HG03097 (cell line): ENCODE data around the gene BRAF.
"Not testable (repeated sequence)": the region's sequence is repeated elsewhere in the genome, so short reads cannot be mapped to it uniquely, and the experiment has no call there.

Experiments
- ATAC-seq: cut with Tn5 transposase; IDR thresholded peaks from one replicate; pipeline ENCODE4 v1.9.1; 2021; ENCODE audit not compliant: unreplicated experiment, low FRiP score

Gene BRAF

DNA sequence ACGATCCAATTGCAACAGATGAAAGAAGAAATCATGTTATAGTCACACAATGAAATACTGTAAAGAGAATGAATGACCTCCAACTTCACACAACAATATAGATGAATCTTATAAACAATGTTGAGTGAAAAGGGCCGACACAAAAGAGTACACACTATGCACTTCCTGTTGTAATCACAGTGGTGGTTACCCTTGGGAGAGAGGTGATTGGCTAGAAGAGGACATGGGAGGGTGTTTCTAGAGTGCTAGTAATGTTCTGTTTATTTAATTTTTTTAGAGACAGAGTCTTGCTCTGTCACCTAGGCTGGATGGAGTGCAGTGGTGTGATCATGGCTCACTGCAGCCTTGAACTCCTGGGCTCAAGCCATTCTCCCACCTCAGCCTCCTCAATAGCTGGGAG, 145.8 kb downstream of the BRAF start:
- ATAC-seq, result no peak

- ATAC-seq, result no peak
Observed at GRCh38 chr7:140778568-140778967, 146.2 kb downstream of the BRAF start.

- ATAC-seq, result no peak
Observed at GRCh38 chr7:140774371-140774770, 150.4 kb downstream of the BRAF start.

DNA sequence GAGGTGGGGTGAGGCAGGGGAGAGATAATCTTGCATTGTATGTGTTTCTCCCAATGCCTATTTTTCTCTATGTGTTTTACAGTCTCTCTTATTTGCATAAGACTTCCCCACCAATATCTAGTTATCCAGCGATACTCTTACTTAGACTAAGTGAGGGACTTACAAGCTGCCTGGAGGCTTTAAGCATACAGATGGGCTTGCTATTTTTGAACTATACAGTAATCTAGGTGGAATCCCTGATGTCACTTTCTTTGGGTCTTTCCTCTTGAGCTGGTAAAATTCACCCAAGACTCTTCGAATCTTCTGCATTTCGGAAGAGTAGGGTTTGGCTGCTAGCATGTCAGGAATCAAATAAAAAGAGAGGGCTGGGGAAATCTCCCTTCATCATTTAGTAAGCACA, 151.6 kb downstream of the BRAF start:
- ATAC-seq, result no peak

DNA sequence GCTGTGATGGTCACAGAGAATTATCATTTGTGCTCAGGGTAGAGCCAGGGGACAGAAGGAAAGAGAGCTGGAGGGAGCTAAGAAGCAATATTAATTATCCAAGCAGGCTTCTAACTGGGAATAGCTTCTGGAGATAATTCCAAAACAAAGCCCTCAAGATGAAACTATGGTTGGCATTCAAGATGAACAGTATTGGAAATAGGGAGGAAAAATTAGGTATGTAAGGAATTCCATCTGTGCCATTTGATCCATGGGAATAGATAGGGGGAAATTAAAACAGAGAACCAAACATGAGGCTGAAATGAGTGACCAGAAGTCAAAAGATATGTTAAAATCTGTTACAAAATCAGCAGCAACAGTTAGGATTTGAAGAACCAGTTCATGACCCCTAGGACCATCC, 152.9 kb downstream of the BRAF start:
- ATAC-seq, result no peak

GRCh38 chr7:140769852-140770251, 154.9 kb downstream of the BRAF start:
- ATAC-seq, result no peak

DNA sequence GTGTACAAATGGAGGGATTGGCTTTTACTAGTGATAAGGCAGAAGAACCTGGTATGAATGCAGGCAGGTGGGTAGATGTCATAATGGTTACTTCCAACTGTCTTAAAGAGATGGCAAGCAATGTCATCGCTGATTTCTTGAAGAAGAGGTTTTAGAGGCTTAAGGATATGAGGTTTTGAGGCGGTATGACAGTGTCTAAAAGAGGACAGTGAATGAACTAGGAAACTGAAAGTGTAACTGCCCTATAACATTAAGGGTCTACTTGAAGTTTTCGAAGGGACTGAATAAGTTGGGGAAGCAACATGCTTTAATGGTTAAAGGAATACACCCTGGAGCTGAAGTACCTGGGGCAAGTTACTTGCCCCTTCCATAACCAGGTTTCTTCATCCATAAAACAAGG, 157.3 kb downstream of the BRAF start:
- ATAC-seq, result no peak

GRCh38 chr7:140765441-140765840, 159.3 kb downstream of the BRAF start:
- ATAC-seq, result not testable (repeated sequence)

GRCh38 chr7:140763166-140763565, 161.6 kb downstream of the BRAF start:
- not testable (repeated sequence) for ATAC-seq

GRCh38 chr7:140761375-140761774, 163.4 kb downstream of the BRAF start:
- ATAC-seq, result not testable (repeated sequence)

DNA sequence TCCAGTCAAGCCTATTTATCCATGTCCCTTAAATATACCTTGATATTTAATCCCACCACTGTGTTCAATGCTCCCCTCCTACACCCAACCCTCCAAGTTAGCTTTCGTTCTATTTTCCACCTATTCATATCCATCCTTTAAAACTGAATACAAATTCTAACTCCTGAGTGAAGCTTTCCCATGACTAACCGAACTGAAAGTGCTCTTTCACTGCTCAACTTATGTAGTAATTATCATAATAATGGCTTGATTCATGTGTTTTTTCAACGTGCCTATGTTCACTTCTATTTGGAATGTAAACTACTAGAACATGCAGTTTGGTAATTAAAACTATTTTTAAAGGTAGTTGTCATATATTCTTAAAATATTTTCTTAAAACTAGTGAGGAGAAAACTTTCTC, 170.2 kb downstream of the BRAF start:
- no peak for ATAC-seq

GRCh38 chr7:140752533-140752932, 172.2 kb downstream of the BRAF start:
- ATAC-seq, result no peak

GRCh38 chr7:140746751-140747150, 178.0 kb downstream of the BRAF start:
- ATAC-seq, result no peak

DNA sequence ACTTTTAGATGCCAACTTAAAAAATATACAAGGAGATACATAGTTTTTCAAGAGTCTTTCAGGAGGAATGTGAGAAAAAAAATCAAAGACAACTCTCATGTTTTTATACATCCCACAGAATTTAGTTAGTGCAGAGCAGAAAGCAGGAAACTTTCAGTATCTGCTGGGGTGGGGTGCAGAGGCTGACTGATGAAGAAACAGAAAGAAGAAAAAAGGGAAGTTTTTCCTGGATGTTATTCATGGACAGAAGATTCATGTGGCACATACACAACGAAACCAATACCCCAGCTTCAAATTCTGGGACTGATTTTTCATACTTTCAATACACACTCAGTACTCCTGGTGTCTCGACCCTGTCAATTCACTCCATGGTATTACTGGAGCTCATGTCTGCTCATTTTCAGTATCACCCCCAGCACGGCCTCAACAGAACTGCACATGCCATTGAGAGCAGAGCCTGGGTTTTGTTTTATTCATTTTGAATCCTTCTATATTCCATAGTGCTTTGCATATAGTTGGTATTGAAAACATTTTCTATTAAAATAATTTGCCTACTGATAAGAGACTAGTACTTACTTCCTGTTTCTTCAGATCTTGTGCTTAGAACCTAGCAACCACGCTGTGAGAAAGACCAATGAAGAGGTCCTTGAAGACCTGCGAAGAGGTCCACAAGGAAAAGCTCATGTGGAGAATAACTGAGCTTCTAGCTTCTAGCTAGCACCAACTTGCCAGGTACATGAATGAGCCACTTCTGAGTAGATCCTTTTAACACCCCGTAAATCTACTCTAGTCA, 179.3 kb downstream of the BRAF start:
- no peak for ATAC-seq

GRCh38 chr7:140744005-140744404, 180.7 kb downstream of the BRAF start:
- ATAC-seq, result no peak

- ATAC-seq, result not testable (repeated sequence)
Observed at GRCh38 chr7:140743255-140743654, 181.5 kb downstream of the BRAF start.

GRCh38 chr7:140738280-140738679, 186.4 kb downstream of the BRAF start:
- no peak for ATAC-seq

DNA sequence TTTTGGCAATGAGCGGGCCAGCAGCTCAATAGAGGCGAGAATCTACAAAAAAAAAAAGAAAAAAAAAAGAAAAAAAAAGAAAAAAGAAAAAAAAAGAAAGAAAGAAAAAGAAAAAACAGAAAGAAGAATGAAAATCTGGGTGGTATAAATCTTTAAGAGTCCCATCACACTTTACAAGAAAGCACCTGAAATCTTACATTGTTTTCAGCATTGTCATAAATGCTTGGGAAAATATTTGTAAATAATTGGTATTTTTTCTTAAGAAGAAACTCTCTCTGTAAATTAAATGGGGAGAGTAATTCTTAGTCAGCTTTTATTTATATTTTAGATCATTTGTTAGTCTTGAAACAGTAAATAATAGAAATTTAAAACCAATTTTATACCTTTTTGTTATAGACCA, 190.0 kb downstream of the BRAF start:
- no peak for ATAC-seq

GRCh38 chr7:140734096-140734495, 190.6 kb downstream of the BRAF start:
- no peak for ATAC-seq

DNA sequence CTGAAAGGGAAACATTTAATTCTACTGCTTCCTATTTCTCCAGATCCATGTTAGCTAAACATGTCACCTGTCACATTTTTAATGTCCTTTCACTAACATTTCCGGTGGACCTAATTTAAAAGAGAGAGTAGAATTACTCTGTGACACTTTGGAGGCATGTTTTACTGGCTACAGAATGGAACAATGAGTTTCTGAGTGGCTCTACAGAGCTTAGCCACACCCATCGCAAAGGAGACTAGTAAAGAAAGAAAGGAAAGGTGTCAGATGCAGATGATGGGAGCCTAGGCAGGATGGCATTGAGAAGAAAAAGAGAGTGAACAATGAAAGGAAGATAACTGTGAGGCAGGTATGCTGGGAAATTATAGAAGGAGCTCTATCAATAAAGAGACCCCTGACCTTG, 192.3 kb downstream of the BRAF start:
- no peak for ATAC-seq

GRCh38 chr7:140726281-140726680, 198.4 kb downstream of the BRAF start:
- ATAC-seq, result no peak

DNA sequence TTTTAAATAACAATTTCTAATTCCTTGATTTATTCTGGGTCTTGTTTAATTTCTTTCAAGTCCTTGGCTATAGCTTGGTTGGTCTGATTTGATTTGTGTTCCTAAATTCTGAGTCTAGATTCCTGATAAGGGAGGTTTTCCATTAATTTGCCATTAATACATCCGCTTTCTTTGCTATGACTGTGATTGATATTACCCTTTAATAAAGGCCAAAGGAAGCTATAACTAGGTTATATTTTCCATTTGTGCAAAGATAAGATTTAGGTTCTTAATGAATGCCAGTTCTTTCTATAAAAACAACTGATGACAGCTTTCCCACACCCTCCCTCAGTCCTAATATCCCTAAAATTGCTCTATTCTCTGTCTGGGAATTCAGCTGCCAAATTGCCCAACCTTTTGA, 200.0 kb downstream of the BRAF start:
- ATAC-seq, result no peak

- no peak for ATAC-seq
Observed at GRCh38 chr7:140723574-140723973, 201.2 kb downstream of the BRAF start.
